GM18909 (cell line): Measurements from ENCODE around the gene KIAA1671.

Source experiments
- ATAC-seq: cut with Tn5 transposase; IDR thresholded peaks from one replicate; pipeline ENCODE4 v1.9.1; 2021; ENCODE audit warnings: mild to moderate bottlenecking; ENCODE audit not compliant: unreplicated experiment, poor library complexity

The KIAA1671 gene

DNA sequence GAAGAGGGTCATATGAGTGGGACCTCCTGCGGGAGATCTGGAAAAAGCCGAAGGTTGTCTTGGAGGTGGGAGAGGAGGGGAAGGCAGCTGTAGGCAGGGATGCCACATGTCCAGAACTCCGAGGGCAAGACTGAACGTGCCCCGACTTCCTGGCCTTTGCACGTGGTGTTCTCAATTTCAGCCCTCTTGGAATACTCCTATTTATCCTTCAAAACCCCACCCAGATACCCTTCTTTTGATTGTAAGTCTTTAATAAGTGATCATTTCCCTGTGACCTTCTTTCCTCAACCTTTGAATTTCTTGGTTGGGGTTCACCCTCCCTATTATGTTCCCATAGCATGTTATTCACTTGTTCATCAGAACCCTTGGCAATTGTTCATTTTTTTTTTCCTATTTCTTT, 151.9 kb downstream of the KIAA1671 start:
- ATAC-seq, result no peak

DNA sequence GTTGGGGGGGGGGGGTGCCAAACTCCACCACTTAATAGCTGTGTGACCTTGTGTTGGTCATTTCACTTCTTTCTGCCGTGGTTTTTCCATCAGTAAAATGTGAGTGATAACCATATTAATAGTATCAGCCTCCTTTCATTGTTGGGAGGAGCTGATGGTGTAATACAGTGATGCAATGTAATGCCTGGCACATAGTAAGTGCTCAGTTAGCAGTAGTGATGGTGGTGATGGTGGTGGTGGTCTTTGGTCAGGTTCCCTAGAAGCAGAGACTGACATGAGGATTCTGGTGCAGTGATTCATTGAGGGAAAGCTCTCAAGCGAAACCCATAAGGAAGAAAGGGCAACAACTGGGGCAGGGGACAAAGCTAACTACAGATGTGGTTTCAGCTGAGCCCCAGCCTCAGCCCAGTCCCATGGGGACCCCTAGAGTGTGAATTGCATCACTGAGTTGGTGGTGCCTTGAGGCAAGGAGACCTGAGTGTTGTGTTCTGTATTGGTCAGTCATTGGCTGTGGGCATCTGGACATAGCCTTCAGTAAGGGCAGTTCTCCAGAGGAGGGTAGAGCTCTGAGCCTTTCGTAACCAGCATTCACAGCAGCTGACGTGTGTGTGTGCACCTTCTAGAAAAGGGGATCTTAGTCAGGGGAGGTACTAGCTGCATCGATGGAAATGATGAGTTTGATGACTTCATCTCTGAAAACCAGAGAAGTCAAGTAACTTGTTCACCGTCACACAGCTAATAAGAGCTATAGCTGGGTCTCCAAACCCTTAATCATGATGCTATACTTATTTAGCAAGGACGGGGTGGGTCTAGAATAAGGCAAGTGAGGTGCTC, 153.5 kb downstream of the KIAA1671 start:
- ATAC-seq, result no peak

DNA sequence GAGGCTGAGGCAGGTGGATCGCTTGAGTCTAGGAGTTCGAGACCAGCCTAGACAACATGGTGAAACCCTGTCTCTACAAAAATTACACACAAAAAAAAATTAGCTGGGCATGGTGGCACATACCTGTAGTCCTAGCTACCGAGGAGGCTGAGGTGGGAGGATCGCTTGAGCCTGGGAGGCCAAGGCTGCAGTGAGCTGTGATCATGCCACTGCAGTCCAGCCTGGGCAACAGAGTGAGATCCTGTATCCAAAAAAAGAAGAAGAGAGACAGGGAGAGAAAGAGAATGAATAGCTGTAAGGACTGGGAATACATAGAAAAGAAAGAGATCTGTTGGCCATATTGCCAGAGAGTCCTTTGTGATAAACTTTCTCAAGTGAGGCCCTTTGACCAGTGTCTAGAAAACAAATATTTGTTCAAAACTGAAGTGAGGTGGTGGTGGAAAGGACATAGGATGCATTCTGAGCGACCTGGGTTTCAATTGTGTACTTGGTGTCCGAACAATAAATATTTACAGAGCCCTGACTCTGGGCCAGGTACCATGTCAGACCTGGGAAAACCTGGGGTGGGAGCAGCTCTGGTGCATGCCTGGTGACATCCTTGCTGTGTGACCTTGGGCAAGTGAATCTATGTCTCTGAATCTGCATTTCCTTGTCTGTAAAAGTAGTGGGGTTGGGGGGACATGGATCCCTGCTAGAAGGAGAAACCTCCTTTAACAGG, 157.5 kb downstream of the KIAA1671 start:
- no peak for ATAC-seq

DNA sequence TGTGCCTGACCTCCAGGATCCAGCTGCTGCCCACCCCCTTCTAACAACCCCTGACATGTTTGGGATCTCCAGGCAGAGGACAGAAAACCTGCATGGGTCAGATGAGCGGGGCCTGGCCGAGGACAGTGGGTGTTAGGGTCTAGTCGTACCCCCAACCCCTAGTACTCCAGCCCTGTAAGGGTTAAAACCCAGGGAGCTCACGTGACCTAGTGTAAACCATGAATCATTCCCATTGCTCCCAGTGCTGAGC, 158.0 kb downstream of the KIAA1671 start:
- ATAC-seq, result no peak

DNA sequence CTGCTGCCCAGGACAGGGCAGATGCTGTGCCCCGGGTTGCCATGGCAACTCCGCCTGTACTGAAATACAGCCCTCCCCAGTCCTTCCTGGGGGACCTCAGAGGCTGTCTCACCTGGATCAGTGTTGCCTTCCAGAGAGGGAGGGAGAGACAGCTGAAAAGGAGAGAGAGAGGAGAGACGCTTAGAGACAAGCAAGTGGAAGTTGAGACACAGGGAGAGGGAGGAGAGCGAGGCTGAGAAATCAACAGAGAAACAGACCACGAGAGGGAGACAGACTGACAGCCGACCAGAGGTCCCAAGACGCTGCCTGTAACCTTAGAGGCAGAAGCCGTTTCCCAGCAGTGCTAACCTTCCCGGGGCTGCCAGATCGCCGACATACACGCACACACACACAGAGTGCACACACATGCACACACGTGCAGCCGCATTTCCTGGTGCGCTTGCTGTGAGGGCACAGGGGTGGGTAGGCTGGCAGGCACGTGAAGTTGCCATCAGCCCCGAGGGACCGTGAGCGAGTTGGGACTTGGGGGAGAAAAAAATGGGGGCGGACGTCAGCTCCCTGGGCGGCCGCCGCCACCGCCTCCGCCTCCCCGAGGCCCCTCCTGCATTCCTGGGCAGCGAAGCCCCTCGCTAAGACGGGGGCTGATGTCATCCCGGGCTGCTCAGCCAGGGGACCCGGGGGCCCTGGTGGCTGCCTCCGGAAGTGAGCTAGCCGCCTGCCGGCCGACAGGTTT, 158.5 kb downstream of the KIAA1671 start:
- ATAC-seq, result no peak

DNA sequence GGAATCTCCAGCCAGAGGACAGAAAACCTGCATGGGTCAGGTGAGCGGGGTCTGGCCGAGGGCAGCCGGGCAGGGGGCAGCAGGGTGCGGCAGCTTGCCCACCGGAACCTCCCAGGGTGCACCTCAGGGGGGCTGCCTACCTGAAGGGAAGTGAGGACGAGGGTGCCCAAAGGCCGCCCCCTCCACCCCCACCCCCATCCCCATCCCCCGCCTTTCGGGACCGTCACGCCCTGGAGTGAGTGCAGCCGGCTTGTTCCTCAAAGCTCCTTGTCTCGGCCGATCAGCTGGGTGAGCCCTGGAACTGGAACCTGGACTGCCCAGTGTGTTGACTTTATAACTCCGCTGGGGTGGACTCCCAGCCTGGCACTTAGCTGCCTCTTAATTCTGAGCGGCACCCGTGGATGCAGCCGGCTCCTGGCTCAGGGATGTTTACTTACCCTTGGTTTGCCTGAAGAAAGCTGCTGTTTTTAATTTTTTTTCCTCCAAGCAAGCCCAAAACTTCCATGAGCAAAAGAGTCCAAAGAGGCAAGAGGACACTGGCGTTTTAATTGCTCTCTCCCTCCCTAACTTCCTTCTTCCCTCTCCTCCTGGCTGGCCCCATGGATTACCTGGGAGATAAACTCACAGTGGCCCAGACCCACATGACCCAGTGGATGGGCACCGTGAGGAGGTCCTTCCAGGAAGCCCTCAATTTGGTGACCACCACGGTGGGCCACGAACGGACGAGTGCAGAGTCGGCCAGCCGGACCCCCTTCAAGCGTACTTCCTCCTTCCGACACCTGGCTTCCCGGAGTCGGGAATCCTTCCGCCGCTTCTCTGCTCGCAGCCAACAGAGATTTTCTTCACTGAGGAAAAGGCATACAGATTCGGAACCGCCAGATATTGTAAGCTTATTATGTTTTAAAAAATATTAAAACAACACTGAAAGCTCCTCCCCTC, 159.3 kb downstream of the KIAA1671 start:
- no peak for ATAC-seq

DNA sequence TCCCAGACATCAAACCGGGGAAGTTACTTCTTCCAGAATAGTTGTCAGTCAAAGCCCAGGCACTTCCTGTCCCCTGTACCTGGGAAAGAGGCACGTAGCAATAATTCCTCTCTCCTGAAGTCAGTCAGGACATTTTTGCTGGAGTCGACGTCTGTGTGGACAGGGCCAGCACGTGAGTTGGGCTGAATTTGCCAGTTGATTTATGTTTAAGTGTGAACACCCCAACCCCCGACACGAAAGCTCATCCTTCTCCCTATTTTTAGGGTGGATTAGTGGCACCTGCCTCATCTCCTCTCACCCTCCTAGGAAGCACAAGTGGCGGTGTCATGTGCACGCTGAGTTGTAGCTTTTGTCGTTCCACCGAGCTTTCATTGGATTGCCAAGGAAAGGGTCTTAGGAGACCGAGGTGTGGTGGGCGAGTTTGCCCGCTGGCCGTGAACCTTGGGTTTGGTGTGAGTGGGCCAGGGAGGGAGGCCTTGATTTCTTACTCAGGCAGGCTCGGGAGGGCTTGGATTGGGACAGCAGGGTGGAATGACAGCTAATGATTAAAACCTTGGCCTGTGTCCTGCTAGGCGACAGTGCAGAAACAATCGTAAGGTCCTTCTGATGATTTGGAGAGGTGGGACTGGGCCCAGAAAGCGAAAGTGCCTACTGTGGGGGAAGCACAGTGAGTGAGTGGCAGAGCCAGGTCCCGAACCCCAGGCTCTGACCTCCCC, 160.2 kb downstream of the KIAA1671 start:
- no peak for ATAC-seq

DNA sequence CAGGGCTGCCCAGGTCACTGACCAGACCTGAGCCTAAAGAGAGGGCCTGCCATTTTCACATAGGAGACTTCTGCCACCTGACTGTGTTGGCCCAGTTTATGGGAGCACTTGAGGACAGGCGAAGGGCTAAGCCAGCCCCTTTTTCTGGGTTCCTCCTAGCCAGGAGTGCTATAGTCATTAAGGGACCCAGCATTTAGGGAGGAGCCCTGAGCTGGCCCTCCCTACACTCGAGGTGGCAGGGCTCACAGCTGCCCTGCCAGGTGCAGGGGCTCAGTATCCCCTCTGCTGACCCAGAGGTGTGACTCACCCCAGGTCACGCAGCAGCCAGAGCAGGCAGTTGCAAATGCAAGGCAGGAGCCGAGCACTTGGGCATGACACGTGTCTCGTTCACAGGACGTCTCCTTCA, 160.8 kb downstream of the KIAA1671 start:
- no peak for ATAC-seq

DNA sequence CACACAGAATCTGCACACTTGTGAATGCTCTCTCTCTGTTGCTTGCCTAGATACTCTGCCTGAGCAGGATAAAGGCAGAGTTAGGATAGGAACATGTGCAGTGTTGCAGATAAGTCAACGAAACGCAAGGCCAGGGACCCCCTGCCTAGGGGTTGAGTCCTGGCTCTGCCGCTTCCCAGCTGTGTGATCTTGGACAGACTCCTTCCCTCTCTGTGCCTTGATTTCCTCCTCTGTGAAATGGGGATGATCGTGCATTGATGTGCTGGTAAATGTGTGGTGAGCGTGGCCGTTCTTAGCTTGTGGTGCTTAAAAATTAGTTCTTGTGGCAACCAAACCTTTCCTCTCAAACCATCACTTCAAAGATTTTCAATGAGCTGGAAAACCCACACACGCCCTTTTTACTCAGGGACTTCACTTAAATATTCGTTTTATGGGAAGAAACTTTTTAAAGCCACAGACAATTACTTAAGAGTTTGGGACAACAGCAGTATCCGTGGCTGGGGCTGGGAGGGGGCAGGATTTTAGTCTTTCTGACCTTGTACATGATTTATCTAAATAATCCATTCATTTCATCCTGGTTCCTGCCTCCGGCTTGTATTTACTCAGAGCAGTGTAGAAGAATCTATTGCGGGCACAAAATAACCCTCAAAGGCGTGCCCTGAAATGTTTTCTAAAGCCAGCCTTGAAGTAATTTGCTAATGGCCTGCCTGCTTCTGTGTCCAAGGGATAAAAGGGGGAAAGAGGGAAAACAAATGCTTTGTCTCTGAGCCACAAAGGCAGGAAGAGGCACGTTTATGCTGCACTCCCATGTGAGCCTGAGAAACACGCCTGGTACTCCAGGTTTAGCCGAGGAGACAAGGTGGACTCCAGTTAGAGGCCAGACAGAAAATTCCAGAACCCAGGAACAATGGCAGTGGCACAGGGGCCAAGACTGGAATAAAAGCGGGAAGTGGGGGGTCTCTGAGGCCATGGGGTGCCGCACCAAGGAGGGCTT, 162.2 kb downstream of the KIAA1671 start:
- no peak for ATAC-seq

DNA sequence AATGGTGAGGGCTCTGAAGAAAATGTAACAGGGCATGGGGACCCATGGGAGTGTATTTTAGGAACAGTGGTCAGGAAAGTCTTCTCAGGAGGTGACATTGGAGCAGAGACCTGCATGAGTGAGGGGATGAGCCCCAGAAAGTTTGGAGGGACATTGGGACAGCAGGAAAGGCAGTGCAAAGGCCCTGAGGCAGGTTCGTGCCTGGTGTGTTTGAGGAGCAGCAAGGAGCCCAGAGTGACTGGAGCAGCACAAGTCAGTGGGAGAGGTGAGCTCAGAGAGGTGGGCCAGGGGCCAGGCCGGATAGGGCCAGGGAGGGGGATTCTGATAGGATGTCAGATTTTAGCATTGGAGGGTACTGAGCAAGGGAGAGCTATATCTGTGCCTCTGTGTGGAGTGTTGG, 167.1 kb downstream of the KIAA1671 start:
- no peak for ATAC-seq

DNA sequence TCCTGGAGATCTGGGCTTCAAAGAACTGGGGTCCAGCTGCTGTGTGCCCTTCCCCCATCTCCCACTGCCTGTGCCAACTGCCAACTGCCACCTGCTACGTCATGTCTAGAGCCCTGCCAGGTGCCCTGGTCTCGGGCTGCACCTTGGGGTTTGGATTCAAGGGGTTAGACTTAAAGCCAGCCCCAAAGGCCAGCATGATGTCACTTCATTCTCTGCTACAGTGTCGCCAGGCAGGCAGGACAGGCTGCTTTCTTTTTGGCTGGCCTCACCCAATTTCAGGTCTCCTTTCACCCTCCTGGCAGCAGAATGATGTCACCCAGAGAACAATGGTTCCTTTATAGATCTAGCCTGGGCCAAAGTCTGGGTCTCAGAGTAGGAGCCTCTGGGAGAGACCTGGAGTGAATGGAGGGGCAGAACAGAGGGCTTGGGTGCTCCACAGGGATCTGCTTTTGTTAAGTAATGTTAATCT, 167.6 kb downstream of the KIAA1671 start:
- no peak for ATAC-seq

DNA sequence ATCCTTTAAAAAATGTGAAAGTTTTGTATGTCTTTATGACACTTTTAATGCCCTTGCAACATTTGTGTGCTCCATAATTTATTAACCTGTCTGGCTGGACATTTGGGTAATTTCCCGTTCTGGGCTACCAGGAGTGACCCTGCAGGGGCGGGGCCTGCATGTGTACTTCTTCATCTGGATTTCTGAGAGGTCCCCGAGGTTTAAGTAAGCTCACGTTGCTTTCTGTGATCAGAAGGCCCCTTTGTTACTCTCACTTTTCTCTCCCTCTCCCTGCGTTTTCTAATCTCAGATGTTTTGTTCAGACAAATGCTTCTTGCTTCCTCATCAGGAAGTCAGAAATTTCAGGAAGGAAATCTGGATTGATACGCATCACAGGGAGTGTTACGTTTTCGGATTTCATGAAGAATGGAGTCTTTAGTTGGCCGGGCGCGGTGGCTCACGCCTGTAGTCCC, 168.3 kb downstream of the KIAA1671 start:
- no peak for ATAC-seq

DNA sequence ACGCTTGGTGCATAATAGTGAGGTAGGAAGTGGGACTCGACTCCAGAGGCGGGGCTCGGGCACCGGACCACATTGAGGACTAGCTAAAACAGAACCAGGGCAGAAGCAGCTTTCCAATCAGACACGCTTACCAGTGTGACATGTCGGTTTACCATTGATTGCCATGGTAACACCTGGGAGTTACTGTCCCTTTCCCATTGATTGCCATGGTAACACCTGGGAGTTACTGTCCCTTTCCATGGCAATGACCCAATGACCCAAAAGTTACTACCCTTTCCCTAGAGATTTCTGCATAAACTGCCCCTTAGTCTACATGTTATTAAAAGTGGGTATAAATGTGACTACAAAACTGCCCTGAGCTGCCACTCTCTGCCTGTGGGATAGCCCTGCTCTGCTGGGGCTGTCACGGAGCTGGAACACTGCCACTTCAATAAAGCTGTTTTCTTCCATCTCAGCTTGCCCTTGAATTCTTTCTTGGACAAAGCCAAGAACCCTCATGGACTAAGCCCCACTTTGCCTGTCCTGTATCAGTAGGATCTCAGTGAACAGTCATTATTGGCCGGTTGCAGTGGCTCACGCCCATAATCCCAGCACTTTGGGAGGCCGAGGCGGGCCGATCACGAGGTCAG, 169.7 kb downstream of the KIAA1671 start:
- no peak for ATAC-seq

DNA sequence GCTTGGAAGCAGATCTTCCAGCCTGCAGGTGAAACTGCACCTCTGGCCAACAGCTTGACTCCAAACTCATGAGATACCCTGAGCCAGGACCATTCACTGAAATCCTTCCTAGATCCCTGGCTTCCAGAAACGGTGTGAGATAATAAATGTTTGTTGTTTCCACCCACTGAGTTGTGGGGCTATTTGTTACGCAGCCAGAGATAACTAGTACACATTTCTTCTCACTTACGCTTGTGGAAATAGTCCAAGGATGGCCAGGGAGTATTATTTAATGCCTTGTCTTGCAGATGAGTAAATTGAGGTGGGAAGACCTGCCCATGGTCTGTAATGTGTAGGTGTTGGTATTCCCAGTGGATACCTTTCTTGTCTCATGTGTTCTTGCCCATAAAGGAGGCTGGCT, 171.2 kb downstream of the KIAA1671 start:
- no peak for ATAC-seq

DNA sequence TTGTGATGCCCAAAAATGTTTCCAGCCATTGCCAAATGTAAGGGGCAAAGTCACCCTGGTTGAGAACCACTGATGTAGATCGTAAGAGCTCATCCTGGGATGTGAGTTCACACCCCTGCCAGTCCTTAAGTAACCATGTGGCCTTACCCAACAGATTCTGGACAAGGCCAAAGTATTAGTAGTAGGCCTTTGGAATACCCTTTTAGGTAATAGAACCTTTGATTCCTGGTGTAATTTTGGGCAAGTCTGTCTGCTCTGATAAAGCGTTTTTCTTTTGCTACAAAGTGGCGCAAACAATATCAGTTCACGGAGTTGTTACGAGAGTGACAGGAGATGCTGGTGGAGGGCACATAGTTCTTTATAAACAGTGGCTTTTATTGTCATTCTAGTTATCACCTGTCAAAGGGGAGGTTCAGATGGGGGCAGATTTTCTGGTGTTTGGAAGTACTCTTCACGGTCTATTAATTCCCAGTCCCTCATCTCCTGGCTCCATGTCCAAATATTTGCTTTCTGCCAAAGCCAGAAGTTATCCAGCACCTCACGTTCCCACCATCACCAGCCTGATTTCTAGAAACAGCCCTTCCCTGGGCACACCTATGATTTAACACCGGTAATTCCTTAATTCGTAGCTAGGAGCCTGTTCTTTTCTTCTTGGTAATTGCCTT, 173.3 kb downstream of the KIAA1671 start:
- ATAC-seq, result no peak

DNA sequence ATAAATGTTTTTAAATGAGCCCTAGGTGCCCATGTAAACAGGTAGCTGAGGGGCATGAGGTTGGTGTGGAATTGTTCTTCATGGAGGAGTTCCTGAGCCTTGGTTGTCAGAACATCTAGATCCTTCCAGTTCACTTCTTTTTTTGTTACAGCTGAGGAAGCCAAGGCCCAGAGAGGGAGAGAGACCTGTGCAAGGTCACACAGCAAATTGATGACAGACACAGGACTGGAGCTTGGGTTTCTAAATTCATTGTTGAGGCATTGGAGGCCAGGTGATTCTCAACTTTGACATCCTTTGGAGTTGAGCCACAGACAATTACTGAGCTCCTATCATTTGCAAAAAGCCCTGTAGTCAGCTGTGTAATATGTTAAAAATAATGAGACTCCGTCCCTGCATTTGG, 174.0 kb downstream of the KIAA1671 start:
- ATAC-seq, result no peak

DNA sequence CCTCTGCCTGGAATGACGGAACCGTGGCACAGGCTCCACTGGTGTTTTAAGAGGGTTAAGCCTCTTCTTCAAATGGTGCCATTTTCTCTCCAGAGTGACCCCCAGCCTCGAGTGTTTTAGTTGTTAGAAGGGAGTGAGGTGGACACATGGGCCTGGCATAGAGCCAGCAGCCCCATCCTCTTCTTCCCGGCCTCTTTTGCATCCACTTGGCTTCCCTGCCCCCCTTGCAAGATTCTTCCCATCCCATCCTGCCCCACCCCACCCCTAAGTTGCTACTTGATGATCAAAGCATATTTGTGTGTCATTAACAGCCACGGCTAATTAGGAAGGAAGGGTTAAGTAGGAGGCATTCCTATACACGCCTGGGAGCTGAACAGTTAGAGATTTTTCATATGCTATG, 174.8 kb downstream of the KIAA1671 start:
- no peak for ATAC-seq
